HFFc6 (cell line): ENCODE measurements around the gene HOXA9. TPM values are rescaled to one million over a fixed set of nuclear protein-coding genes. Genes with fewer than 3 reads are reported as not detected.

Source experiments
- DNase-seq: peaks from one replicate; pipeline ENCODE4 v3.0.0-alpha.2; 2018
- H3K27ac Mint-ChIP-seq: 2 replicates; pipeline ENCODE4 v1.8.0; 2020; ENCODE audit warnings: mild to moderate bottlenecking, mixed read lengths
- H3K27me3 Mint-ChIP-seq: 2 replicates; pipeline ENCODE4 v1.8.0; 2021; ENCODE audit warnings: mild to moderate bottlenecking, moderate library complexity, mixed read lengths; ENCODE audit not compliant: insufficient read depth
- H3K36me3 Mint-ChIP-seq: 2 replicates; pipeline ENCODE4 v1.8.0; 2021; ENCODE audit warnings: low read depth, mixed read lengths
- H3K4me1 Mint-ChIP-seq: 2 replicates; pipeline ENCODE4 v1.8.0; 2020; ENCODE audit warnings: low read depth, mixed read lengths
- H3K4me3 Mint-ChIP-seq: 2 replicates; pipeline ENCODE4 v1.8.0; 2020; ENCODE audit warnings: mild to moderate bottlenecking, moderate library complexity, mixed read lengths
- H3K9me3 Mint-ChIP-seq: 2 replicates; pipeline ENCODE4 v1.8.0; 2020; ENCODE audit warnings: mild to moderate bottlenecking, mixed read lengths
- total RNA-seq, 6 experiments: library from RNA; stranded (reverse); fragmentation: NEBNext Ultra II Directional; extraction: Animal tissue kit (Norgen Biotek cat#: 25700); gene quantifications; 2 replicates in 1 of 6; 3 replicates in 5 of 6; pipeline ENCODE4 v1.2.3, GENCODE V29; 2021
- TF ChIP-seq, protein P1 (sequence below): fragments of 200-600 bp; sonication (generic); IDR thresholded peaks from 2 replicates; pipeline ENCODE4 v1.5.0; 2021; ENCODE audit warnings: antibody characterized with exemption, mild to moderate bottlenecking

HOXA9 gene
- total RNA-seq, 6 experiments from 2014 or later = 25.2 to 37.0 (median 26.7) TPM

DNA sequence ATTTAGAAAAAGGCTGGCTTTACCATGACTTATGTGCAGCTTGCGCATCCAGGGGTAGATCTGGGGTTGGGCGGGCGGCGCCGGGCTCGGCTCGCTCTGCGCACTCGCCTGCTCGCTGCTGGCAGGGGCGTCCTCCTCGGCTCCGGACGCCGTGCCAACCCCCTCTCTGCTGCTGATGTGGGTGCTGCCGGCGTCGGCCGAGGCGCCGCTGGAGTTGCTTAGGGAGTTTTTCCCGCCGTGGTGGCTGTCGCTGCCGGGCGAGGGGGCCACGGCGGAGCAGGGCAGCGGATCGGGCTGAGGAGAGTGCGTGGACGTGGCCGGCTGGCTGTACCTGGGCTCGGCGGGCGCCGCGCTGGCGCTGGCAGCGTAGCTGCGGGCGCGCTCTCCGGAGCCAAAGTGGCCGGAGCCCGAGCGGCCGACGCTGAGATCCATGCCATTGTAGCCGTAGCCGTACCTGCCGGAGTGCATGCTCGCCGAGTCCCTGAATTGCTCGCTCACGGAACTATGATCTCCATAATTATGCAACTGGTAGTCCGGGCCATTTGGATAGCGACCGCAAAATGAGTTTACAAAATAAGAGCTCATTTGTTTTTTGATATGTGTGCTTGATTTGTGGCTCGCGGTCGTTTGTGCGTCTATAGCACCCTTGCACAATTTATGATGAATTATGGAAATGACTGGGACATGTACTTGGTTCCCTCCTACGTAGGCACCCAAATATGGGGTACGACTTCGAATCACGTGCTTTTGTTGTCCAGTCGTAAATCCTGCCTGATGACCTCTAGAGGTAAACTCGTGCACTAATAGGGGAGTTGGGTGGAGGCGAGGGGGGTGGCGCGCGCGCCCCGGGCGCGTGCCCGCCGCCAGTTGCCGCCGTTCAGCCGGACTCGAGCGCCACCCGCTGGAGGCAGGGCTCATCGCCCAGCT lies 22.1 kb downstream of the HOXA9 start, which contains the start of gene HOXA5:
TSS of gene HOXA5 (minus strand) at position 659 of the 927 bp plus-strand sequence. CDS start at position 585, 74 bp downstream.
- H3K27ac Mint-ChIP-seq = peak within 1 kb of the TSS; percentile 62; the same call in 1 of the 2 replicates
- peak; percentile 88 for DNase-seq
- H3K4me3 Mint-ChIP-seq = peak within 1 kb of the TSS; percentile 86
- H3K27me3 Mint-ChIP-seq = peaks cover 3% of the 10 kb centered on the region; the same call in 1 of the 2 replicates
- H3K36me3 Mint-ChIP-seq = peaks cover 18% of the 10 kb centered on the region
- TF ChIP-seq, protein P1, sequence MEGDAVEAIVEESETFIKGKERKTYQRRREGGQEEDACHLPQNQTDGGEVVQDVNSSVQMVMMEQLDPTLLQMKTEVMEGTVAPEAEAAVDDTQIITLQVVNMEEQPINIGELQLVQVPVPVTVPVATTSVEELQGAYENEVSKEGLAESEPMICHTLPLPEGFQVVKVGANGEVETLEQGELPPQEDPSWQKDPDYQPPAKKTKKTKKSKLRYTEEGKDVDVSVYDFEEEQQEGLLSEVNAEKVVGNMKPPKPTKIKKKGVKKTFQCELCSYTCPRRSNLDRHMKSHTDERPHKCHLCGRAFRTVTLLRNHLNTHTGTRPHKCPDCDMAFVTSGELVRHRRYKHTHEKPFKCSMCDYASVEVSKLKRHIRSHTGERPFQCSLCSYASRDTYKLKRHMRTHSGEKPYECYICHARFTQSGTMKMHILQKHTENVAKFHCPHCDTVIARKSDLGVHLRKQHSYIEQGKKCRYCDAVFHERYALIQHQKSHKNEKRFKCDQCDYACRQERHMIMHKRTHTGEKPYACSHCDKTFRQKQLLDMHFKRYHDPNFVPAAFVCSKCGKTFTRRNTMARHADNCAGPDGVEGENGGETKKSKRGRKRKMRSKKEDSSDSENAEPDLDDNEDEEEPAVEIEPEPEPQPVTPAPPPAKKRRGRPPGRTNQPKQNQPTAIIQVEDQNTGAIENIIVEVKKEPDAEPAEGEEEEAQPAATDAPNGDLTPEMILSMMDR = peak; percentile 91
- H3K4me1 Mint-ChIP-seq = peaks cover 11% of the 10 kb centered on the region
- no peaks in the 10 kb centered on the region for H3K9me3 Mint-ChIP-seq

DNA sequence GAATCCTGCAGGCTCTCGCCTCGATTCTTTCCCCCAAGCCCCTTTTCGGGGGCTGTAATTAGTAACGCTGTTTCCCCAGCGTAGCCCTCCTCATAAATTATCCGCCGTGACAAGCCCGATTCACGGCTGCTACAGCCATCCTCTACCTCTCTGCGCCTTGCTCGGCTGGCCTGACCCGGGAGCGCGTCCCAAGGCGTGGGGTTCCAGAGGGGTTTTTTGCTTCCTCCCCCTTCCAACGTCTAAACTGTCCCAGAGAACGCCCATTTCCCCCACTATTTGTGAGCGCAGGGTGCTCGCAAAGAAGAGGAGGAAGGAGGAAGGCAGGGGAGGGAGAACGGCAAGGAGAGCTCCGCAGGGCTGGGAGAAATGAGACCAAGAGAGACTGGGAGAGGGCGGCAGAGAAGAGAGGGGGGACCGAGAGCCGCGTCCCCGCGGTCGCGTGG lies 22.7 kb downstream of the HOXA9 start:
- Mint-ChIP-seq H3K4me3 (peak overlapping the region; percentile 86), H3K27ac (no peak overlapping the region)

DNA sequence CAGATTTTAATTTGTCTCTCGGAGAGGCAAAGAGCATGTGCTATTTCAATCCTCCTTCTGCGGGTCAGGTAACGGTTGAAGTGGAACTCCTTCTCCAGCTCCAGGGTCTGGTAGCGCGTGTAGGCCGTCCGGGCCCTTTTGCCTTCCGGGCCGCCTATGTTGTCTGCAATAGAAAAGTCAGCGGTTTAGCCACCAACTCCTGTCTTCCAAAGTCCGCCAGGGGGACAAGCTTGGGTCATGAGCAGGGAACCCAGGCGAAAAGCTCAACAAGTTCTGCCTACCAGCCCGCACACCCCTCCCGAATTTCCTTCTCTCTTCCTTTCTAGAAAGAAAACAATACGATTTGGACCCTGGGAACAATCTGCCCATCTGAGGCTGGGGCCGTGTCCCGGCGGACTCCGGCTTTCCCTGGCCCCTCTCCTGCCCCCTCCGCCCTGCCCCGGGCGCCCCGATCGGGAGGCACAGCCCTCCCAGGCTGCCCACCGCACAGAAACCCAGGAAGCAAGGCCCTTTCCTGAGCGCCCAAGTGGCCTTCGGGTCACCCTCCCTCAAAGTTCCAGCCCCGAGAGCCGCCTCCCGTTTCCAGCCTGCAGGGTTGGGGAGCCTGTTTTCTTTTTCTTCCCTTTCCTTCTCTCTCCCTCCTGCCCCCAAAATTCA lies 23.3 kb downstream of the HOXA9 start:
- Mint-ChIP-seq H3K4me1 (peaks cover 6% of the 10 kb centered on the region; the same call in 1 of the 2 replicates), H3K4me3 (no peak overlapping the region), H3K27ac (no peak overlapping the region), H3K27me3 (peaks cover 3% of the 10 kb centered on the region; the same call in 1 of the 2 replicates), H3K36me3 (peaks cover 18% of the 10 kb centered on the region), H3K9me3 (no peaks in the 10 kb centered on the region)
- no peak for DNase-seq
- TF ChIP-seq, protein P1 = no peak

More for the DNA sequence above, 22.7 kb downstream of the HOXA9 start:
- peaks cover 6% of the 10 kb centered on the region; the same call in 1 of the 2 replicates for H3K4me1 Mint-ChIP-seq
- TF ChIP-seq, protein P1 = no peak
- DNase-seq = no peak
- H3K9me3 Mint-ChIP-seq = no peaks in the 10 kb centered on the region
- peaks cover 18% of the 10 kb centered on the region for H3K36me3 Mint-ChIP-seq
- peaks cover 3% of the 10 kb centered on the region; the same call in 1 of the 2 replicates for H3K27me3 Mint-ChIP-seq

DNA sequence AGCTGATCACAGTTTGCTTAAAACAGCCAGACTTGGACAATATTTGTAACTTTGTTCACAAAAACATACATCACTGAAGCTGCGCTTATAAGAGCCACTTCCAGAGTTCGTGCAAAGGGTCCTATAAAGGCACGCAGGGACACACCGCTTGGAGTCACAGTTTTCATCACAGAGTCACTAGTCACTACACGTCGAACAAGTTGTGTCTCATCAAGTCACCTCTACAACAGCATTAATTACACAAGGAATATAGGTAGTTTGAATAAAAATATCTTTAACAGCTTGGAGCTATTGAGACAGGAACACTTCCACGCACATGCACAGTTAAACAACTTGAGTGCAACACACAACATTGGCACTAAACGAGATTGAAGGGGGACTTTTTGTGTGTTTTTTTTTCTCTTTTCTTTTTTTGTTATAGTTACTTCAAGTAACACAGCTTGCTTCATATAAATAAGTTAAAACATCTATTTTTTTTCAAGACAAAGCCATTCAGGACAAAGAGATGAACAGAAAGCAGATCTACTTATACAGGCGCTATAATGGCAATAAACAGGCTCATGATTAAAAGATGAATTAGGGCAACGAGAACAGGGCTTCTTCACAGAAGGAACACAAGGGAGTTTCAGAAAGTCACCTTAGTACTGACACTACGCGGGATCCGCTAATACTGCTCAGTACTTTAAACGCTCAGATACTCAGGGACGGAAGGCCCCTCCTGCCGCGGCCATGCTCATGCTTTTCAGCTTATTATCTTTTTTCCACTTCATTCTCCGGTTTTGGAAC lies 24.0 kb downstream of the HOXA9 start:
- Mint-ChIP-seq H3K4me3 (no peak overlapping the region), H3K9me3 (no peaks in the 10 kb centered on the region), H3K36me3 (peaks cover 18% of the 10 kb centered on the region), H3K27me3 (peaks cover 3% of the 10 kb centered on the region; the same call in 1 of the 2 replicates), H3K4me1 (peaks cover 8% of the 10 kb centered on the region), H3K27ac (no peak overlapping the region)
- DNase-seq = no peak
- TF ChIP-seq, protein P1 = no peak
